Motor neuron (in vitro differentiated cells): Measurements from ENCODE around the gene MARCHF9. TPM values are rescaled to one million over a fixed set of nuclear protein-coding genes. Genes with fewer than 3 reads are reported as not detected.

Experiments
- total RNA-seq, 8 experiments: library from RNA; unstranded; fragments of 300-600 nt; gene quantifications; 2 replicates each; pipeline versions ENCODE4 v1.2.3 to v1.2.4, GENCODE V29; 2022

MARCHF9 gene
- total RNA-seq, 8 experiments from 2014 or later: 1.7 to 23.0 (median 17.0) TPM

Other genes with a start within 250 kb of the MARCHF9 start
- 100 to 1,000 TPM in 5 of 8 experiments, 10 to 100 TPM in 3; 31.9 to 244 (median 136) TPM for gene DDIT3, start 234.6 kb upstream of the MARCHF9 start, total RNA-seq
- gene MBD6, start 232.3 kb upstream of the MARCHF9 start, total RNA-seq: 10 to 100 TPM in 4 of 8 experiments, 1 to 10 TPM in 4; 5.5 to 37.5 (median 9.7) TPM
- 100 to 1,000 TPM; 104 to 184 (median 161) TPM for gene DCTN2, start 207.9 kb upstream of the MARCHF9 start, total RNA-seq
- 100 to 1,000 TPM in 1 of 8 experiments, 10 to 100 TPM in 4, 1 to 10 TPM in 2, under 1 TPM in 1; 0.91 to 111 (median 60.5) TPM for gene KIF5A, start 205.1 kb upstream of the MARCHF9 start, total RNA-seq
- gene PIP4K2C, start 163.9 kb upstream of the MARCHF9 start, total RNA-seq: 10 to 100 TPM; 12.5 to 29.4 (median 21.4) TPM
- gene DTX3, start 150.3 kb upstream of the MARCHF9 start, total RNA-seq: 10 to 100 TPM in 7 of 8 experiments, 1 to 10 TPM in 1; 2.8 to 79.9 (median 62.7) TPM
- gene ARHGEF25, start 143.7 kb upstream of the MARCHF9 start, total RNA-seq: 10 to 100 TPM; 16.1 to 28.5 (median 17.9) TPM
- gene B4GALNT1, start 121.9 kb upstream of the MARCHF9 start, total RNA-seq: 10 to 100 TPM in 5 of 8 experiments, 1 to 10 TPM in 1, under 1 TPM in 2; 0.61 to 34.3 (median 19.4) TPM
- gene OS9, start 61.0 kb upstream of the MARCHF9 start, total RNA-seq: 100 to 1,000 TPM in 6 of 8 experiments, 10 to 100 TPM in 2; 94.0 to 297 (median 134) TPM
- 10 to 100 TPM in 4 of 8 experiments, 1 to 10 TPM in 2, under 1 TPM in 2; 0.31 to 13.8 (median 8.8) TPM for gene AGAP2, start 16.4 kb upstream of the MARCHF9 start, total RNA-seq
- 10 to 100 TPM; 19.8 to 38.6 (median 24.4) TPM for gene TSPAN31, start 10.1 kb upstream of the MARCHF9 start, total RNA-seq
- gene CDK4, start 2.8 kb upstream of the MARCHF9 start, total RNA-seq: 100 to 1,000 TPM in 4 of 8 experiments, 10 to 100 TPM in 4; 43.4 to 146 (median 95.5) TPM
- gene CYP27B1, start 12.0 kb downstream of the MARCHF9 start, total RNA-seq: 1 to 10 TPM in 5 of 8 experiments, under 1 TPM in 3; 0.76 to 3.5 (median 1.6) TPM
- 10 to 100 TPM in 7 of 8 experiments, 1 to 10 TPM in 1; 8.6 to 33.2 (median 15.8) TPM for gene METTL1, start 17.0 kb downstream of the MARCHF9 start, total RNA-seq
- 10 to 100 TPM in 3 of 8 experiments, 1 to 10 TPM in 5; 1.5 to 15.0 (median 6.6) TPM for gene EEF1AKMT3, start 17.5 kb downstream of the MARCHF9 start, total RNA-seq
- gene TSFM, start 27.7 kb downstream of the MARCHF9 start, total RNA-seq: 10 to 100 TPM; 15.2 to 39.7 (median 24.3) TPM
- 10 to 100 TPM in 1 of 8 experiments, 1 to 10 TPM in 7; 2.2 to 15.2 (median 4.5) TPM for gene AVIL, start 63.6 kb downstream of the MARCHF9 start, total RNA-seq
- 10 to 100 TPM; 22.2 to 85.0 (median 36.1) TPM for gene CTDSP2, start 91.6 kb downstream of the MARCHF9 start, total RNA-seq
- 10 to 100 TPM in 1 of 8 experiments, 1 to 10 TPM in 7; 3.4 to 17.2 (median 6.2) TPM for gene ATP23, start 186.5 kb downstream of the MARCHF9 start, total RNA-seq